SK-N-SH (cell line): ENCODE results near the gene PCDHB13. TPM values are rescaled to one million over a fixed set of nuclear protein-coding genes. Genes with fewer than 3 reads are reported as not detected.
"Not testable (repeated sequence)": the region's sequence is repeated elsewhere in the genome, so short reads cannot be mapped to it uniquely, and the experiment has no call there.

ENCODE experiments used
- CTCF ChIA-PET: fragments of 300-600, 350-600 bp; formaldehyde crosslinking; extraction: SDS; loops from one replicate; lab custom pipeline; 2021; lab: Yijun Ruan, JAX
- POLR2A ChIA-PET: fragments of 350-600 bp; sonication (Branson Sonifier 250); formaldehyde crosslinking; extraction: SDS; loops from one replicate; lab custom pipeline; 2020; ENCODE audit warnings: antibody characterized with exemption, inconsistent platforms; lab: Yijun Ruan, JAX
- DNase-seq: peaks from one replicate; pipeline ENCODE4 v3.0.0; 2012
- H2AFZ ChIP-seq: fragments of 200-600 bp; sonication (generic); 2 replicates; pipeline ENCODE4 v1.8.1; 2016; ENCODE audit warnings: antibody characterized with exemption, mild to moderate bottlenecking, low read depth
- H3F3A ChIP-seq: fragments of 200-600 bp; sonication (generic); replicated peaks from 2 replicates; pipeline ENCODE3; 2016; ENCODE audit warnings: antibody characterized with exemption, mild to moderate bottlenecking; ENCODE audit not compliant: insufficient read depth
- H3K27ac ChIP-seq, 2 experiments: fragments of 200-500 bp in 1 of 2; fragments of 200-600 bp in 1 of 2; sonication (Bioruptor generic) in 1 of 2; sonication (generic), shearing (Covaris generic) in 1 of 2; 2 replicates each; pipeline versions ENCODE4 v1.5.1 to v1.6.1; 2014 to 2016; ENCODE audit warnings: low read depth in 2 of 2, inconsistent platforms in 1 of 2, low read length in 1 of 2, mild to moderate bottlenecking in 1 of 2, mixed read lengths in 1 of 2
- H3K27me3 ChIP-seq: fragments of 200-600 bp; sonication (generic), shearing (Covaris generic); 2 replicates; pipeline ENCODE4 v1.6.1; 2016; ENCODE audit warnings: mixed run types; ENCODE audit not compliant: insufficient read depth
- H3K36me3 ChIP-seq, 2 experiments: fragments of 200-500 bp in 1 of 2; fragments of 200-600 bp in 1 of 2; sonication (Bioruptor generic) in 1 of 2; sonication (generic) in 1 of 2; replicated peaks in 1 of 2; 2 replicates each; pipeline versions ENCODE3 to v1.5.1; 2014 to 2016; ENCODE audit warnings: low read length in 1 of 2, mild to moderate bottlenecking in 1 of 2; ENCODE audit not compliant: insufficient read depth in 2 of 2, control insufficient read depth in 1 of 2
- H3K4me1 ChIP-seq, 2 experiments: fragments of 200-500 bp in 1 of 2; fragments of 200-600 bp in 1 of 2; sonication (Bioruptor generic) in 1 of 2; sonication (generic), shearing (Covaris generic) in 1 of 2; 2 replicates each; pipeline versions ENCODE4 v1.5.1 to v1.6.1; 2014 to 2016; ENCODE audit warnings: low read depth in 1 of 2, low read length in 1 of 2, mixed run types in 1 of 2; ENCODE audit not compliant: insufficient read depth in 2 of 2, control insufficient read depth in 1 of 2
- H3K4me2 ChIP-seq: fragments of 200-600 bp; sonication (generic), shearing (Covaris generic); 2 replicates; pipeline ENCODE4 v1.6.1; 2017; ENCODE audit warnings: mixed run types
- H3K4me3 ChIP-seq, 2 experiments: fragments of 200-500 bp in 1 of 2; fragments of 200-600 bp in 1 of 2; sonication (Bioruptor generic) in 1 of 2; sonication (generic), shearing (Covaris generic) in 1 of 2; 2 replicates each; pipeline versions ENCODE4 v1.5.1 to v1.8.1; 2014 to 2016; ENCODE audit warnings: low read depth in 2 of 2, inconsistent platforms in 1 of 2, low read length in 1 of 2, mild to moderate bottlenecking in 1 of 2, mixed read lengths in 1 of 2, moderate library complexity in 1 of 2
- H3K79me2 ChIP-seq: fragments of 200-600 bp; sonication (generic); 2 replicates; pipeline ENCODE4 v1.8.1; 2017; ENCODE audit warnings: mild to moderate bottlenecking; ENCODE audit not compliant: insufficient read depth
- H3K9ac ChIP-seq: fragments of 200-600 bp; sonication (generic); 2 replicates; pipeline ENCODE4 v1.6.1; 2017; ENCODE audit warnings: mixed run types
- H3K9me2 ChIP-seq: fragments of 200-600 bp; sonication (generic); 2 replicates; pipeline ENCODE4 v1.6.1; 2017; ENCODE audit warnings: mixed run types
- H3K9me3 ChIP-seq: fragments of 200-600 bp; sonication (generic); 2 replicates; pipeline ENCODE4 v1.6.1; 2017; ENCODE audit warnings: mixed run types, mild to moderate bottlenecking, moderate library complexity
- H4K20me1 ChIP-seq: fragments of 200-600 bp; sonication (generic); 2 replicates; pipeline ENCODE4 v1.6.1; 2017; ENCODE audit warnings: mild to moderate bottlenecking, mixed run types; ENCODE audit not compliant: insufficient read depth
- ELF1 ChIP-seq: IDR thresholded peaks from 2 replicates; pipeline ENCODE4 v1.4.0; 2012
- JUND ChIP-seq: IDR thresholded peaks from 2 replicates; pipeline ENCODE4 v1.4.0; 2012
- RAD21 ChIP-seq: IDR thresholded peaks from 2 replicates; pipeline ENCODE4 v1.6.1; 2012; ENCODE audit warnings: mild to moderate bottlenecking, low read length
- RCOR1 ChIP-seq: fragments of 150-350 bp; IDR thresholded peaks from 2 replicates; pipeline ENCODE4 v1.6.1; 2017; ENCODE audit warnings: antibody characterized with exemption, low read length
- RFX5 ChIP-seq: IDR thresholded peaks from 2 replicates; pipeline ENCODE4 v1.6.1; 2012; ENCODE audit warnings: mild to moderate bottlenecking, improper control_type of control experiment, low read length
- SIN3A ChIP-seq: IDR thresholded peaks from 2 replicates; pipeline ENCODE4 v1.6.1; 2012; ENCODE audit warnings: low read depth, mild to moderate bottlenecking, low read length, moderate library complexity, borderline replicate concordance
- TAF1 ChIP-seq: IDR thresholded peaks from 2 replicates; pipeline ENCODE4 v1.6.1; 2012; ENCODE audit warnings: low read depth, mild to moderate bottlenecking, low read length, moderate library complexity, borderline replicate concordance
- WGBS: methylation state at CpG from one replicate; pipeline ENCODE4 v1.1.6; 2017; ENCODE audit warnings: low lambda C conversion rate; 5-methylcytosine and 5-hydroxymethylcytosine counted together
- polyA plus RNA-seq, 3 experiments: library from polyadenylated mRNA; depleted of rRNA; stranded (reverse); fragments of >200 nt; gene quantifications; 2 replicates each; pipeline ENCODE4 v1.2.3, GENCODE V29; 2012
- TF ChIP-seq, protein P1 (sequence below): fragments of 150-350 bp; IDR thresholded peaks from 2 replicates; pipeline ENCODE4 v1.6.1; 2016; ENCODE audit warnings: mild to moderate bottlenecking, low read depth, low read length
- TF ChIP-seq, protein P2 (sequence below): IDR thresholded peaks from 2 replicates; pipeline ENCODE4 v1.4.0; 2012; ENCODE audit warnings: low read depth, borderline replicate concordance
- TF ChIP-seq, protein P3 (sequence below): fragments of 150-350 bp; IDR thresholded peaks from 2 replicates; pipeline ENCODE4 v1.6.1; 2017; ENCODE audit warnings: antibody characterized with exemption, low read length, low read depth, borderline replicate concordance
- TF ChIP-seq, protein P4 (sequence below): IDR thresholded peaks from 2 replicates; pipeline ENCODE4 v1.4.0; 2012; ENCODE audit warnings: low read depth

The PCDHB13 gene
- polyA plus RNA-seq, 1 of the 3 experiments (the other 2 are of a cell fraction): 0.85 TPM

DNA sequence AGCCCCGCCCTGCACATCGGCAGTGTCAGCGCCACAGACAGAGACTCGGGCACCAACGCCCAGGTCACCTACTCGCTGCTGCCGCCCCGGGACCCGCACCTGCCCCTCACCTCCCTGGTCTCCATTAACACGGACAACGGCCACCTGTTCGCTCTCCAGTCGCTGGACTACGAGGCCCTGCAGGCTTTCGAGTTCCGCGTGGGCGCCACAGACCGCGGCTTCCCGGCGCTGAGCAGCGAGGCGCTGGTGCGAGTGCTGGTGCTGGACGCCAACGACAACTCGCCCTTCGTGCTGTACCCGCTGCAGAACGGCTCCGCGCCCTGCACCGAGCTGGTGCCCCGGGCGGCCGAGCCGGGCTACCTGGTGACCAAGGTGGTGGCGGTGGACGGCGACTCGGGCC lies 33.3 kb downstream of the PCDHB13 start:
- DNase-seq, H3K36me3 ChIP-seq, H3K4me1 ChIP-seq, H3K4me3 ChIP-seq, H3K27ac ChIP-seq, H2AFZ ChIP-seq, CTCF ChIA-PET, H3K27me3 ChIP-seq, POLR2A ChIA-PET, H3K4me2 ChIP-seq, H4K20me1 ChIP-seq, H3K79me2 ChIP-seq, H3F3A ChIP-seq, H3K9ac ChIP-seq, H3K9me2 ChIP-seq: not testable (repeated sequence)
- 85% methylated on average over 8 of the region's 42 CpGs for WGBS
- H3K9me3 ChIP-seq: peaks cover 15% of the 10 kb centered on the region

DNA sequence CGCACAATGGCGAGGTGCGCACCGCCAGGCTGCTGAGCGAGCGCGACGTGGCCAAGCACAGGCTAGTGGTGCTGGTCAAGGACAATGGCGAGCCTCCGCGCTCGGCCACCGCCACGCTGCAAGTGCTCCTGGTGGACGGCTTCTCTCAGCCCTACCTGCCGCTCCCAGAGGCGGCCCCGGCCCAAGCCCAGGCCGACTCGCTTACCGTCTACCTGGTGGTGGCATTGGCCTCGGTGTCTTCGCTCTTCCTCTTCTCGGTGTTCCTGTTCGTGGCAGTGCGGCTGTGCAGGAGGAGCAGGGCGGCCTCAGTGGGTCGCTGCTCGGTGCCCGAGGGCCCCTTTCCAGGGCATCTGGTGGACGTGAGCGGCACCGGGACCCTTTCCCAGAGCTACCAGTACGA lies 33.7 kb downstream of the PCDHB13 start:
- POLR2A ChIA-PET, H3K36me3 ChIP-seq, H3K9ac ChIP-seq, H2AFZ ChIP-seq, H3F3A ChIP-seq, H3K4me3 ChIP-seq, H3K4me2 ChIP-seq, DNase-seq, H3K27ac ChIP-seq, H3K27me3 ChIP-seq, CTCF ChIA-PET, H4K20me1 ChIP-seq, H3K9me2 ChIP-seq, H3K79me2 ChIP-seq, H3K4me1 ChIP-seq: not testable (repeated sequence)
- WGBS: 84% methylated on average over 13 of the region's 34 CpGs
- peaks cover 17% of the 10 kb centered on the region for H3K9me3 ChIP-seq

DNA sequence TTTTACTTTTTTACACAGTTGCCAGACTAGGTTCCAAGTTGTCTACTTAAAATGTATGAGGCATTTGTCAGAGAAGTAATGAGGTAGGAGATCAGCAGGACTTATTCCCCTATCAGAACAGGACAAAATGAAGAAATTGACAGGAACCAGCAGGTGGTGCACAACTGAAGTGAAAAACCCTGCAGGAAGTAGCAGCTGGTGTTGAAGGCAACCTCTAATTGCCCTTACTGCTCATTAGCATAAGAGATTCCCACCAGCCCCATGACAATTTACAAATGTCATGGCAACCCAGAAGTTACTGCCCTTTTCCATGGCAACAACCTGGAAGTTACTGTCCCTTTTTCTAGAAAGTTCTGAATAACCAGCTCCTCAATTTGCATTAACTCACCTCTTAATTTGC lies 36.9 kb downstream of the PCDHB13 start:
- Histone ChIP-seq H3K36me3 (peaks cover 0 to 3% of the 10 kb centered on the region in 2 experiments), H3K79me2 (no peaks in the 10 kb centered on the region), H4K20me1 (no peaks in the 10 kb centered on the region), H3K9me3 (peaks cover 12% of the 10 kb centered on the region), H3K4me2 (no peak overlapping the region), H3K27ac (no peak overlapping the region), H3K4me1 (no peaks in the 10 kb centered on the region), H3K27me3 (no peaks in the 10 kb centered on the region), H3K9ac (no peak overlapping the region), H3F3A (no peaks in the 10 kb centered on the region), H3K4me3 (no peak overlapping the region), H3K9me2 (no peaks in the 10 kb centered on the region), H2AFZ (no peak overlapping the region)
- ChIA-PET CTCF (interaction anchor here (0.6 to 2.8 kb wide), 3 partner anchors 27 to 314 kb away, joined by 3 to 9 read pairs (median 4); partner anchors contain the start of genes PCDHB14 and TAF7), POLR2A (no interaction called here)
- DNase-seq: no peak
- TF ChIP-seq ELF1 (no peak), RAD21 (no peak)

DNA sequence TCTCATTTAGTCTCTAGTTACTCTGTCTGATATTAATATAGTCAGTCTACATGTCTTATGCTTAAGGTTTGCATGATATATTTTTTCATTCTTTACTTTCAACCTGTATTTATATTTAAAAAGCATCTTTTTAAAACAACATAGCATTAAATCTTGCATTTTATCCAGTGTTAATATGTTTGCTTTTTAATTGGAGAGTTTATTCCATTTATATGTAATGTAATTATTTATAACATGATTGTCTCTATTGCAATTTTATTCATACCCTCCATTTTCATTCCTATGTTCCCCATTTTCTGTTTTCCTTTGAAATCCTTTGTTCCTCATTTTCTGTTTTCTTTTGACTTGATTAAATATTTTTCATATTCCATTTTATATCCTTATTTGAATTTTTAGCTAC lies 44.7 kb downstream of the PCDHB13 start:
- TF ChIP-seq, protein P1, sequence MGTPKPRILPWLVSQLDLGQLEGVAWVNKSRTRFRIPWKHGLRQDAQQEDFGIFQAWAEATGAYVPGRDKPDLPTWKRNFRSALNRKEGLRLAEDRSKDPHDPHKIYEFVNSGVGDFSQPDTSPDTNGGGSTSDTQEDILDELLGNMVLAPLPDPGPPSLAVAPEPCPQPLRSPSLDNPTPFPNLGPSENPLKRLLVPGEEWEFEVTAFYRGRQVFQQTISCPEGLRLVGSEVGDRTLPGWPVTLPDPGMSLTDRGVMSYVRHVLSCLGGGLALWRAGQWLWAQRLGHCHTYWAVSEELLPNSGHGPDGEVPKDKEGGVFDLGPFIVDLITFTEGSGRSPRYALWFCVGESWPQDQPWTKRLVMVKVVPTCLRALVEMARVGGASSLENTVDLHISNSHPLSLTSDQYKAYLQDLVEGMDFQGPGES: no peak
- TF ChIP-seq RAD21 (no peak), JUND (no peak), RCOR1 (no peak), TAF1 (no peak), RFX5 (no peak), SIN3A (no peak)
- TF ChIP-seq, protein P2, sequence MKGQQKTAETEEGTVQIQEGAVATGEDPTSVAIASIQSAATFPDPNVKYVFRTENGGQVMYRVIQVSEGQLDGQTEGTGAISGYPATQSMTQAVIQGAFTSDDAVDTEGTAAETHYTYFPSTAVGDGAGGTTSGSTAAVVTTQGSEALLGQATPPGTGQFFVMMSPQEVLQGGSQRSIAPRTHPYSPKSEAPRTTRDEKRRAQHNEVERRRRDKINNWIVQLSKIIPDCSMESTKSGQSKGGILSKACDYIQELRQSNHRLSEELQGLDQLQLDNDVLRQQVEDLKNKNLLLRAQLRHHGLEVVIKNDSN: no peak
- TF ChIP-seq, protein P3, sequence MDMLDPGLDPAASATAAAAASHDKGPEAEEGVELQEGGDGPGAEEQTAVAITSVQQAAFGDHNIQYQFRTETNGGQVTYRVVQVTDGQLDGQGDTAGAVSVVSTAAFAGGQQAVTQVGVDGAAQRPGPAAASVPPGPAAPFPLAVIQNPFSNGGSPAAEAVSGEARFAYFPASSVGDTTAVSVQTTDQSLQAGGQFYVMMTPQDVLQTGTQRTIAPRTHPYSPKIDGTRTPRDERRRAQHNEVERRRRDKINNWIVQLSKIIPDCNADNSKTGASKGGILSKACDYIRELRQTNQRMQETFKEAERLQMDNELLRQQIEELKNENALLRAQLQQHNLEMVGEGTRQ: no peak
- TF ChIP-seq, protein P4, sequence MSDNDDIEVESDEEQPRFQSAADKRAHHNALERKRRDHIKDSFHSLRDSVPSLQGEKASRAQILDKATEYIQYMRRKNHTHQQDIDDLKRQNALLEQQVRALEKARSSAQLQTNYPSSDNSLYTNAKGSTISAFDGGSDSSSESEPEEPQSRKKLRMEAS: no peak
- Histone ChIP-seq H3K4me2 (no peak overlapping the region), H3K79me2 (no peaks in the 10 kb centered on the region), H3K36me3 (peaks cover 0 to 13% of the 10 kb centered on the region in 2 experiments), H3K9me3 (peaks cover 47% of the 10 kb centered on the region), H3K27ac (no peak overlapping the region), H3K9me2 (no peaks in the 10 kb centered on the region), H3K9ac (no peak overlapping the region), H3F3A (no peaks in the 10 kb centered on the region), H3K4me3 (no peak overlapping the region), H4K20me1 (no peaks in the 10 kb centered on the region), H2AFZ (no peak overlapping the region), H3K27me3 (no peaks in the 10 kb centered on the region), H3K4me1 (no peaks in the 10 kb centered on the region)
- POLR2A ChIA-PET: no interaction called here
- DNase-seq: no peak
- CTCF ChIA-PET: no interaction called here
